PC-3 (cell line): Measurements from ENCODE around the gene PPP1R9B.

Experiments used
- CTCF ChIP-seq: fragments of 300-600 bp; sonication (generic); conservative IDR thresholded peaks from 2 replicates; pipeline ENCODE4 v1.5.1; 2017; ENCODE audit warnings: antibody characterized with exemption, low read depth, mild to moderate bottlenecking, low read length
- EZH2 ChIP-seq: fragments of 300-600 bp; sonication (generic); IDR thresholded peaks from one replicate; pipeline ENCODE4 v1.6.1; 2017; ENCODE audit warnings: antibody characterized with exemption, mild to moderate bottlenecking, low read length; ENCODE audit not compliant: unreplicated experiment
- EZH2phosphoT487 ChIP-seq: fragments of 300-600 bp; sonication (generic); IDR thresholded peaks from 2 replicates; pipeline ENCODE4 v1.6.1; 2018; ENCODE audit warnings: mild to moderate bottlenecking, antibody characterized with exemption, low read length, borderline replicate concordance

GRCh38 chr17:50151937-50152547 lies 1.6 kb upstream of the PPP1R9B start:
- no peak for TF ChIP-seq CTCF
- no peak for TF ChIP-seq EZH2phosphoT487
- no peak for TF ChIP-seq EZH2
